MM.1S (cell line): Measurements from ENCODE around the gene DEPDC1.

Experiments used
- CTCF ChIP-seq: fragments of 300-600 bp; sonication (generic); IDR thresholded peaks from 2 replicates; pipeline ENCODE4 v1.5.1; 2016; ENCODE audit warnings: antibody characterized with exemption, low read length, mixed read lengths
- EZH2 ChIP-seq: fragments of 300-600 bp; sonication (generic); optimal IDR thresholded peaks from 2 replicates; pipeline ENCODE3; 2017; ENCODE audit warnings: low read depth, mild to moderate bottlenecking, antibody characterized with exemption, low read length, mixed read lengths

DNA sequence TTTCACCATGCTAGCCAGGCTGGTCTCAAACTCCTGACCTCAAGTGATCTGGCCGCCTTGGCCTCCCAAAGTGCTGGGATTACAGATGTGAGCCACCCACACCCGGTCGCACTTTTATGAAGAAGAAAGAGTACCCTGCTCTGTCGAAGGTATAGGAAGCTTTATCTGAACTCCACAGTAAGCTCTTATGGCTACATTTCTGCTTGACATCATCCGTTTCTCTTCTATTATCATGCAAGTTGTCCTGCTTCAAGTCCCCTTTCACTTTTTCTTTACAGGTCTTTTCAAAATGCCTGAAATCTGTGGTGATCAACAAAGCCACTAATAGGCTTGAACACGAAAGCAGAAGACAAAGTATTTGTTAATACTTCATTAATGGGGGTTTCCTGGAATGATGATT, 51.2 kb downstream of the DEPDC1 start:
- TF ChIP-seq EZH2 (no peak), CTCF (no peak)
